Heart left ventricle (tissue), 16 donors: Measurements from ENCODE around the gene TRMT2A. TPM values are rescaled to one million over a fixed set of nuclear protein-coding genes. Genes with fewer than 3 reads are reported as not detected.

ENCODE experiments used
- ATAC-seq, 4 donors: fragments of 200-7000 bp; cut with Tn5 transposase; one replicate each; pipeline ENCODE4 v1.9.1; 2020 to 2022; ENCODE audit warnings: moderate library complexity in 4 of 4, mild to moderate bottlenecking in 3 of 4, moderate number of reproducible peaks in 1 of 4
- DNase-seq, 5 donors: peaks; one replicate each; pipeline ENCODE4 v3.0.0-alpha.2; 2020
- H3K27ac ChIP-seq, 12 donors: fragments of 200-600 bp; sonication (generic) in 4 of 12; one replicate each; pipeline versions ENCODE4 v1.5.0 to v1.8.0; 2016 to 2022; ENCODE audit warnings: mild to moderate bottlenecking in 2 of 12
- H3K27me3 ChIP-seq, 9 donors: fragments of 200-600 bp; sonication (generic) in 2 of 9; one replicate each; pipeline versions ENCODE4 v1.5.1 to v1.8.0; 2016 to 2022; ENCODE audit warnings: mild to moderate bottlenecking in 3 of 9
- H3K36me3 ChIP-seq, 9 donors: fragments of 200-600 bp; sonication (generic) in 2 of 9; one replicate each; pipeline versions ENCODE4 v1.5.0 to v1.8.0; 2018 to 2022; ENCODE audit warnings: mild to moderate bottlenecking in 2 of 9
- H3K4me1 ChIP-seq, 12 donors: fragments of 200-600 bp; sonication (generic) in 4 of 12; one replicate each; pipeline versions ENCODE4 v1.5.0 to v1.8.0; 2016 to 2022; ENCODE audit warnings: mild to moderate bottlenecking in 3 of 12
- H3K4me3 ChIP-seq, 12 donors: fragments of 200-600 bp; sonication (generic) in 4 of 12; one replicate each; pipeline versions ENCODE4 v1.5.0 to v1.8.0; 2017 to 2022; ENCODE audit warnings: mild to moderate bottlenecking in 9 of 12, moderate library complexity in 4 of 12
- H3K9me3 ChIP-seq, 12 donors: fragments of 200-600 bp; sonication (generic) in 4 of 12; one replicate each; pipeline versions ENCODE4 v1.5.0 to v1.8.0; 2016 to 2022; ENCODE audit warnings: mild to moderate bottlenecking in 1 of 12
- CTCF ChIP-seq, 12 donors: fragments of 200-600 bp; sonication (generic) in 4 of 12; IDR thresholded peaks; one replicate each; pipeline versions ENCODE4 v1.5.0 to v1.8.0; 2018 to 2022; ENCODE audit warnings: antibody characterized with exemption in 12 of 12, mild to moderate bottlenecking in 5 of 12
- POLR2A ChIP-seq, 2 donors: fragments of 450-650 bp; IDR thresholded peaks; one replicate each; pipeline ENCODE4 v1.6.1; 2017; ENCODE audit warnings: antibody characterized with exemption in 2 of 2, mild to moderate bottlenecking in 2 of 2, moderate library complexity in 2 of 2
- WGBS, 4 donors: extraction: QIAGEN DNeasy Blood & Tissue Kit in 2 of 4; methylation state at CpG; one replicate each; pipeline versions ENCODE4 v1.1.5 to v1.1.7; 2013 to 2018; 5-methylcytosine and 5-hydroxymethylcytosine counted together
- intact Hi-C, 10 donors: fragments of 100-400 bp; cut with DNase I; formaldehyde crosslinking; loops; one replicate each; pipeline versions ENCODE4 v1.11.1 to v1.14.2; 2022
- polyA plus RNA-seq, 2 donors: library from polyadenylated mRNA; stranded (reverse); fragments of 200-250 nt; gene quantifications; one replicate each; pipeline ENCODE4 v1.2.3, GENCODE V29; 2013
- total RNA-seq, 9 donors: library from RNA; depleted of rRNA in 2 of 9; stranded (reverse); fragments of >200 nt in 2 of 9; fragmentation: NEBNext Ultra II Directional in 3 of 9; extraction: Animal tissue kit (Norgen Biotek cat#: 25700) in 3 of 9; gene quantifications; one replicate each; pipeline versions ENCODE4 v1.1.0 to v1.2.4, GENCODE V29; 2016 to 2023
- donor health status: ischemic (EF 13 %, LVEDD 7.1; RV severe dilation, severe dysfunction).
- donor health status: healthy with polysubstance abuse.
- donor health status: DM: no; HTN: yes; CAD: no.
- donor health status: DM: no; HTN: no; CAD: no.
- donor health status: ischemic (EF 25% LVEDD 6.9; RV normal size, moderate dysfunction).
- donor health status: ischemic (EF 25% LVEDD 5.7; RV mildly dilated, moderate dysfunction).
- donor health status: healthy.
- donor health status: DM: yes; HTN: yes; CAD: no.
- donor health status: ischemic (EF 35%, LVEDD 5.7; RV mildly dilated, moderate dysfunction).
- donor health status: nonischemic (EF 11% LVEDD 7.7; RV severe dilation, severe dysfunction).
- donor health status: DM: yes; HTN: yes; CAD: no.
- donor health status: PGD.
- donor health status: ischemic (EF 29% LVEDD 5.4; RV normal size, mild dysfunction).
- donor health status: nonischemic (EF 23%, LVEDD 6.1; RV moderate dilation, normal function).

TRMT2A gene
- total and polyA plus RNA-seq, 11 donors = 15.8 to 31.3 (median 20.2) TPM

DNA sequence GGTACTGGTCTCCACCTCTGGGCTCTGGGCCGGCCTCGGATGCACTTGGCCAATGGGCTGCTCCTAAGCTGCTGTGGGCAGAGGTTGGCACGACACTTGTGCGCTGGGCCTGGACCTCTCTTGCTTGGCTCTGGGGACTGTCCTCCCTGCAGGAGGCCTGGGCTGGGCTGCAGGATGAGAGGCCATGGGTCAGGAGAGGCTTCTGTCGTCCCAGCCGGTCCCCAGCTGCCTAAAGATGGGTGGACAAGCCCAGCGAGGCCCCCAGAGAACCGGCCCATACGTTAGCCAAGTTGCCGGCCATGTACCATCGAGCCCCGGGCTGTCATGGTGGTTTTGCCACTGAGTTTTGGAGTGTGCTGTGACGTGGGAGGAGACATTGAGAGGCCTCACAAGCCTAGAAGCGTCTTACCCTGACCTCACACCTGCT is 35.5 kb upstream of the TRMT2A start:
- TF ChIP-seq CTCF (IDR thresholded peaks at IDR 0.05) (no peak), POLR2A (IDR thresholded peaks at IDR 0.05) (no peak)
- Histone ChIP-seq H3K9me3 (no peaks in the 10 kb centered on the region), H3K27me3 (peaks cover 0 to 8% (median 0%) of the 10 kb centered on the region in 9 donors), H3K27ac (no peak overlapping the region), H3K36me3 (no peaks in the 10 kb centered on the region), H3K4me3 (no peak overlapping the region), H3K4me1 (peaks cover 0 to 11% (median 0%) of the 10 kb centered on the region in 12 donors)
- ATAC-seq (no peak), DNase-seq (no peak)
- WGBS, 4 donors = 77 to 86% (median 85%) methylated on average over 5 to 14 of the region's 14 CpGs
- intact Hi-C loops = no loop called here

GRCh38 chr22:20151276-20151588 is 34.2 kb upstream of the TRMT2A start:
- DNase-seq (no peak), ATAC-seq (no peak)
- TF ChIP-seq POLR2A (IDR thresholded peaks at IDR 0.05) (no peak), CTCF (IDR thresholded peaks at IDR 0.05) (no peak)
- intact Hi-C loops = no loop called here
- Histone ChIP-seq H3K4me1 (peaks cover 0 to 7% (median 0%) of the 10 kb centered on the region in 12 donors), H3K4me3 (no peak overlapping the region), H3K27ac (no peak overlapping the region), H3K36me3 (peaks cover 0 to 3% (median 0%) of the 10 kb centered on the region in 9 donors), H3K9me3 (no peaks in the 10 kb centered on the region), H3K27me3 (peaks cover 0 to 5% (median 0%) of the 10 kb centered on the region in 9 donors)
- 82 to 94% (median 87%) methylated on average over 4 of the region's 4 CpGs for WGBS, 4 donors

DNA sequence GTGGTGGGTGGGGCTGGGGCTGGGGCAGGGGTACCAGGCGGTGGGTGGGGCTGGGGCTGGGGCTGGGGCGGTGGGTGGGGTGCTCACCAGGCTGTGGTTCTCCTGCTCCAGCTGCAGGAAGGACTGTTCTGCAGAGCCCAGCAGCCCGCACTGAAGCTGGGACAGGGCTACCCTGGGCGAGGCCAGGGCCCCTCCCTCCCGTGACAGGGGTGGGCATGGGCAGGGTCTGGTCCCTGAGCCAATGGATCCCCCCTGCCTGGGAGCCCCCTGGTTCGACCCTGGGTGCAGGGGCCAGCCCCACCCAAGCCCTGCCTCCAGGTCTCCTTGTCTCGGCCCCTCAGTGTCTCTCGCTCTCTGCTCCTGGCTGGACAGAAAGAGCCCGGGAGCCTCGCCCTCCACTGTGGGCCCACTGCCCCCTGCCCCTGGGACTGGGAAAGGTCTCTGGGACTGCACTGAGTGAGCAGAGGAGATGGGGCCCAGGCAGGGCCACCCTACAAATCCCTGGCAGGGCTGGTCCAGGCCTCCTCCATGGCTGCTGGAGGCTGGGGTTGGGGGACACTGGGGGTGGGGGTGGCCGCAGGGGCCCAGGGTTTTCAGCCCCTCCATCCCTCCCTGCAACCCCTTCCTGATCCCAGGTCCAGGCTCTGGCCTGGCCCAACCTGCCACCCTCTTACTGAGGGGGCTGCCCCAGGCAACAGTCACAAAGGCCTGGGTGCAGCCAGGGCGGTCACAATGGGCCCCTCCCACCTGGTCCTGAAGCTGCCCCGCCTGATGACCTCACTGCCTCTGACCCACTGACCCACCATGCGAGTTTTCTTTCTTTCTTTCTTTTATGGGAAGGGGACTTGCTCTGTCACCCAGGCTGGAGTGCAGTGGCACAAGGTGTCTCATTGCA is 33.6 kb upstream of the TRMT2A start, which contains the start of gene CCDC188:
TSS of gene CCDC188 (minus strand) at position 675 of the 895 bp plus-strand sequence. CDS start at position 606, 69 bp downstream.
- H3K9me3 ChIP-seq = no peaks in the 10 kb centered on the region
- no peak within 1 kb of the TSS for H3K4me3 ChIP-seq
- 79 to 85% (median 82%) methylated on average over 3 to 14 of the region's 14 CpGs for WGBS, 4 donors
- intact Hi-C loops = no loop called here
- peaks cover 0 to 8% (median 0%) of the 10 kb centered on the region in 9 donors for H3K36me3 ChIP-seq
- DNase-seq (no peak), ATAC-seq (no peak)
- TF ChIP-seq POLR2A (IDR thresholded peaks at IDR 0.05) (no peak), CTCF (IDR thresholded peaks at IDR 0.05) (no peak)
- H3K27ac ChIP-seq = no peak within 1 kb of the TSS
- H3K4me1 ChIP-seq = peaks cover 0 to 6% (median 0%) of the 10 kb centered on the region in 12 donors
- peaks cover 0 to 4% (median 0%) of the 10 kb centered on the region in 9 donors for H3K27me3 ChIP-seq
